Measurements from ENCODE around the gene RNF208.
"Not testable (repeated sequence)": the region's sequence is repeated elsewhere in the genome, so short reads cannot be mapped to it uniquely, and the experiment has no call there.

Gene RNF208

DNA sequence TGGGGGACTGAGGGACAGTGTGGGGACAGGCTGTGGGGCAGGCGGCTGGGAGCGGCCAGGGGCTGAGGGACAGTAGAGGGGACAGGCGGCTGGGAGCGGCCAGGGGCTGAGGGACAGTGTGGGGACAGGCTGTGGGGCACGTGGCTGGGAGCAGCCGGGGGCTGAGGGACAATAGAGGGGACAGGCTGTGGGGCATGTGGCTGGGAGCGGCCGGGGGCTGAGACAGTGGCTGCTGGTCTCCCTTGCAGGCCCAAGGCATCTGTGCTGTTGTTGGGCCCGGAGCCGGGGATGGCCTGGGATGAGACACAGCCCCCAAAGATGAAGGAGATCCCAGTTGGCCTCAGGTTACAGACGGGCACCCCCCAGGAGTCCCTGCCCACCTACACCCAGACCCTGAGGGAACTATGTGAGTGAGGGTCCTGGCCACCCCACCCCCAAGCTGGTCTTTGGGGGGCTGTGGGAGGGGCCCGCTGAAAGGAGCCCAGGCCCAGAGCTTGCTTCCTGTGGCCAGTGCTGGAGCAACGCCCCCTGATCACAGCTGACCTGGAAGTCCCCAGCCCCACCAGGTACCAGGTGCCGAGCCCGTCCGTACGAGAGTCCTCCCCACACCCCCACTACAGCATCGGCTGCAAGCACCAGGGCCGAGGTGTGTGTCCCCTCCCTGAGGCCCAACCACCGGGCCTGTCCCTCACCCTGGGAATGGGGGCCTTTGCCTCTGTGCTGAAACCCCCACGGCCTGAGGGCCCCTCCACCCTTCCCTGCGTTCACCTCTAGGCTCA lies 29.6 kb upstream of the RNF208 start:
- peaks cover 0 to 6% of the 10 kb centered on the region in 2 donors for H3K27me3 ChIP-seq (ENCODE audit: control insufficient read depth in 1 of 2, insufficient read depth in 2 of 2, low read length in 2 of 2)
- H3K4me3 ChIP-seq (ENCODE audit: low read depth in 1 of 2, low read length in 2 of 2) = no peak overlapping the region
- no peak overlapping the region for H3K27ac ChIP-seq (ENCODE audit: low read depth, low read length)
- no peaks in the 10 kb centered on the region for H3K9me3 ChIP-seq (ENCODE audit: low read length)
- H3K9ac ChIP-seq (ENCODE audit: low read length) = no peak overlapping the region
- peaks cover 17% of the 10 kb centered on the region for H3K4me1 ChIP-seq (ENCODE audit: insufficient read depth, low read length)
- H3K36me3 ChIP-seq (ENCODE audit: insufficient read depth, low read length) = no peaks in the 10 kb centered on the region

DNA sequence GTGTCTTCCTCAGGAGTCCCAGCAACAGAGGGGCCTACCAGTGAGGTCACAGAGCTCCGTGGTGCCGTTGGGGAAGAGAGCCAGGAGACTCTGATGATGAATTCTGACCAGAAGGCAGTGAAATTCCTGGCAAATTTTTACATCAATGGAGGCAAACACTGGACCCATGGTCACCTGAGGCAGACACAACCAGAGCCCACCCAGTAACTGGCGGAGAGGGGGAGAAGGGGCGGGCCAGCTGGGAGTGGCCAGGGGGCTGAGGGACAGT lies 29.1 kb upstream of the RNF208 start, which contains the start of gene STPG3:
TSS of gene STPG3 (plus strand) at position 93 of the 268 bp plus-strand sequence. CDS start at position 94, 1 bp downstream.
- Histone ChIP-seq H3K36me3 (ENCODE audit: insufficient read depth, low read length) (no peaks in the 10 kb centered on the region), H3K27me3 (ENCODE audit: control insufficient read depth in 1 of 2, insufficient read depth in 2 of 2, low read length in 2 of 2) (peaks cover 0 to 6% of the 10 kb centered on the region in 2 donors), H3K9me3 (ENCODE audit: low read length) (no peaks in the 10 kb centered on the region), H3K9ac (ENCODE audit: low read length) (no peak within 1 kb of the TSS), H3K4me1 (ENCODE audit: insufficient read depth, low read length) (peaks cover 12% of the 10 kb centered on the region), H3K4me3 (ENCODE audit: low read depth in 1 of 2, low read length in 2 of 2) (no peak within 1 kb of the TSS), H3K27ac (ENCODE audit: low read depth, low read length) (no peak within 1 kb of the TSS)

DNA sequence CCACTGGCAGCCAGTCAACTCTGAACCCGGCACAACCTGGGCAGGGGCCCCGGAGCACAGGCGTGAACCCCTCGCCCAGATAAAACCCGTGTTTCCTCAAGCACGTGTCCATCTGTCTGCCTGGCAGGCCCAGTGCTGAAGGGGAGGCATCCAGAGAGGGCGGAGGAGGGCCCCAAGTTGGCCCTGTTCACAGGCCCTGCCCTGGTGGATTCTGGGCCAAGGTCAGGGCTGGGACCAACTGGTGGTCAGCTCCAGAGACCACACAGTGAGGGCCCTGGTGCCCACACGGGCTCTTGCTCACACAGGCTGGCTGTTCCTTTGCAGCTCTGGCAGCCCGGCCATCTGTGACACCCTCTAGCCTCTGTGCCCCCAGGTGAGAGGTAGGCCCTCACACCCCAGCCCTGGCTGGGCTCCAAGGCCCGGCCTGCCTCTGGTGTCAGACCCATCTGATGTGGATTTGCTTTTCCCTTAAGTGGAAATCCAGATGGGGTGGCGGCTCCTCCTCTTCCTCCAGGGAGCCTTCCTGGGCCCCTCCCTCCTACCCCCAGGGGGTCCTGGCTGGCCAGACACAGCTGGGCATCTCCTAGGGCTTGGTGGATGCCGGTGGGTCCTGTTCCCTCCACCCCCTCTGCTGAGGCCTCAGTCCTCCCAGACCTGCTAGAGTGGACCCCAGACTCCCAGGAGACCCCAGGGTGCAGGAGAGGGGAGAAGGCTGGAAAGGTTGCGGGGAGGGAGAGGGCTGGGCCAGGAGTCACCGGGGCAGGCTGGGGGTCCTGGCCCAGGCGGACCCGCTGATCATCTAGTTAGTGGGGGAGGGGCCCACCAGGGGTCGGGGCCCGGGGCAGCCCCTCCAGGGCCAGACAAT lies 28.5 kb upstream of the RNF208 start:
- H3K4me3 ChIP-seq (ENCODE audit: low read depth in 1 of 2, low read length in 2 of 2) = no peak overlapping the region
- peaks cover 8% of the 10 kb centered on the region for H3K4me1 ChIP-seq (ENCODE audit: insufficient read depth, low read length)
- no peak overlapping the region for H3K27ac ChIP-seq (ENCODE audit: low read depth, low read length)
- H3K36me3 ChIP-seq (ENCODE audit: insufficient read depth, low read length) = no peaks in the 10 kb centered on the region
- peaks cover 0 to 6% of the 10 kb centered on the region in 2 donors for H3K27me3 ChIP-seq (ENCODE audit: control insufficient read depth in 1 of 2, insufficient read depth in 2 of 2, low read length in 2 of 2)
- H3K9me3 ChIP-seq (ENCODE audit: low read length) = no peaks in the 10 kb centered on the region
- H3K9ac ChIP-seq (ENCODE audit: low read length) = no peak overlapping the region

DNA sequence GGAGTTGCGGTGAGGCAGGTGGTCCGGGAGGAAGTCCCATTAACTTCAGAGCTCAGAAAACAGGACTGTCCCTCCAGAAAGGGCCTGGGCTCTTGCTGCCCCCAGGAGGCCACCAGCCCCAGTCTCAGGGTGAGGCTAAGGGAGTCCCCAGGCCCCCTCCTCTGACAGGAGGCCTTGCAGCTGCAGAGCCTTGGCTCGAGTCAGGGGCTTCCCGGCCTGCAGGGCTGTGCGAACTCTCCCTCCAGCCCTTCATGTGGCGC lies 25.8 kb upstream of the RNF208 start:
- Histone ChIP-seq H3K9me3 (ENCODE audit: low read length) (no peaks in the 10 kb centered on the region), H3K36me3 (ENCODE audit: insufficient read depth, low read length) (peaks cover 12% of the 10 kb centered on the region), H3K4me3 (ENCODE audit: low read depth in 1 of 2, low read length in 2 of 2) (no peak overlapping the region), H3K9ac (ENCODE audit: low read length) (no peak overlapping the region), H3K27ac (ENCODE audit: low read depth, low read length) (no peak overlapping the region), H3K4me1 (ENCODE audit: insufficient read depth, low read length) (peaks cover 10% of the 10 kb centered on the region), H3K27me3 (ENCODE audit: control insufficient read depth in 1 of 2, insufficient read depth in 2 of 2, low read length in 2 of 2) (peaks cover 0 to 6% of the 10 kb centered on the region in 2 donors)

DNA sequence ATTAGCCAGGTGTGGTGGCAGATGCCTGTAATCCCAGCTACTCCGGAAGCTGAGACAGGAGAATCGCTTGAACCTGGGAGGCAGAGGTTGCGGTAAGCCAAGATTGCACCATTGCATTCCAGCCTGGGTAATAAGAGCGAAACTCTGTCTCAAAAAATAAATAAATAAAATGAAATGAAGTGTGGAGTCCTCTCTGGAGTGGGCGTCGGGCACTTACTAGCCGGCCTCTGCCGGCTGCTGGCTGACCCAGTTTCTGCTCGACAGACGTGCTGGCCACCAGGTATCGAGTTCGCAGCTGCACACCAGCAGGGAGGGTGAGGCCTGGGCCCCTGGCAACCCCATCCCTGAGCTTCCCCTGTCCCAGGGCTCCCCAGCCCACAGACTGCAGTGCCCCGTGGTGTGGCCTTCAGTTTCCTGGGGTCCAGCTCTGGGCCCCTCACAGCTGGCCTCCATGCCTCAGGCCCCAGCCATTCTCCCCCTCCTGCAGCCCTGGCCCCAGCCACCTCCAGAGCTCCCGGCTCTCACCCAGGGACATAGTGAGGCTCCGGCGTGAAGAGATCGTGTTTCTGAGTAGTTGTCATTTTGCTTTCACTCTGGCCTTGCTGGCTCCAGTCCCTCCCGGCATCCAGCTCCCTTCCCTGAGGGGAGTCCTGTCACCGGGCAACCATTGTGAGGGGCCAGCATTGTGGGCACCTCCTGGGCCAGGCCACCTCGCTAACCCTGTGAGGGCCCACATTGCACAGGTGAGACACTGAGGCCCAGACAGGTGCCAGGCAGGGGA lies 25.3 kb upstream of the RNF208 start:
- Histone ChIP-seq H3K4me3 (ENCODE audit: low read depth in 1 of 2, low read length in 2 of 2) (no peak overlapping the region), H3K36me3 (ENCODE audit: insufficient read depth, low read length) (peaks cover 17% of the 10 kb centered on the region), H3K27ac (ENCODE audit: low read depth, low read length) (no peak overlapping the region), H3K27me3 (ENCODE audit: control insufficient read depth in 1 of 2, insufficient read depth in 2 of 2, low read length in 2 of 2) (peaks cover 0 to 6% of the 10 kb centered on the region in 2 donors), H3K9me3 (ENCODE audit: low read length) (no peaks in the 10 kb centered on the region), H3K9ac (ENCODE audit: low read length) (no peak overlapping the region), H3K4me1 (ENCODE audit: insufficient read depth, low read length) (peaks cover 15% of the 10 kb centered on the region)

DNA sequence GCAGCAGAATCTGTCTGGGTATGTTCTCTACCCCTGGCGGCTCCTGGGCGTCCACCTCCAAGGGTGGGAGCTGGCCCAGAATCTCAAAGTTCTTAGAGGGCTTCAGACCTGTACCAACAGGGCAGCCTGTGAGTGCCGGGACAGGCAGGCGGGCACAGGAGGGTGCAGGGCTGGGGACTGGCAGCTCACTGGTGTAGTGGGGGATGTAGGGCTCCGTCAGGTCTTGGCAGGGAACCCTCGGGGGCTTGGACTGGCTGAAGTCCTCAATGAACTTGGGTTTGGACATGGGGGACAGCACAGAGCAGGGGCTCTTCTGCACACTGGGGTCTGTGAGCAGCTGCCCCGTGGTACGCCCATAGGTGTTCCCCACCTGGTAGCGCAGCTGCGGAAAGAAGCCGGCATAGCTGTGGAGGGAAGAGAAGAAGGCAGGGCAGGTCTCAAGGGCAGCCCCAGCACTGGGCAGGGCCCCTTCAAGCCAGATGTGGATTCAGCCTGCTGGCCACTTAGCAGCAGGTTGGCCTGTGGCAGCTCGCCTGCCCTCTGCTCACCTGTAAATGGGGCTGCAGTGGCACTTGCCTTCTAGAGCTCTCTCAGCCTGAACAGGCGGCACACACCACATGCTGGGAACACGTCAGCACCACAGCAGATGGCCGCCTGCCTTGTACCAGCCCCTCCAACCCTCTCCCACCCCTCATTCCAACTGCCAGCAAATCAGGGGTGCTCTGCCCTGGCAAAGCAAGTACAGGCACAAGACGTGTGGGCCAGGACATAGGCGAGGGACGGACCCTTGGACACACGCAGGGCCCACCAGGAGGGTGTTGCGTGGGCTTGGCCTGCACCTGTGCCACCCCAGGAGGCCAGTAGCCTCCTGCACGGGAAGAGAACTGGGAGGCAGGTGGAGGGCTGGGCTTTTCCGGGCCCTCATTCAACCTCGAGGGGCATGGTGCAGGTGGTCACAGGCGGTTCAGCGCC lies 23.7 kb upstream of the RNF208 start:
- Histone ChIP-seq H3K27me3 (ENCODE audit: control insufficient read depth in 1 of 2, insufficient read depth in 2 of 2, low read length in 2 of 2) (peaks cover 0 to 1% of the 10 kb centered on the region in 2 donors), H3K9me3 (ENCODE audit: low read length) (no peaks in the 10 kb centered on the region), H3K9ac (ENCODE audit: low read length) (no peak overlapping the region), H3K36me3 (ENCODE audit: insufficient read depth, low read length) (peaks cover 20% of the 10 kb centered on the region), H3K4me1 (ENCODE audit: insufficient read depth, low read length) (peaks cover 19% of the 10 kb centered on the region), H3K4me3 (ENCODE audit: low read depth in 1 of 2, low read length in 2 of 2) (no peak overlapping the region), H3K27ac (ENCODE audit: low read depth, low read length) (no peak overlapping the region)

DNA sequence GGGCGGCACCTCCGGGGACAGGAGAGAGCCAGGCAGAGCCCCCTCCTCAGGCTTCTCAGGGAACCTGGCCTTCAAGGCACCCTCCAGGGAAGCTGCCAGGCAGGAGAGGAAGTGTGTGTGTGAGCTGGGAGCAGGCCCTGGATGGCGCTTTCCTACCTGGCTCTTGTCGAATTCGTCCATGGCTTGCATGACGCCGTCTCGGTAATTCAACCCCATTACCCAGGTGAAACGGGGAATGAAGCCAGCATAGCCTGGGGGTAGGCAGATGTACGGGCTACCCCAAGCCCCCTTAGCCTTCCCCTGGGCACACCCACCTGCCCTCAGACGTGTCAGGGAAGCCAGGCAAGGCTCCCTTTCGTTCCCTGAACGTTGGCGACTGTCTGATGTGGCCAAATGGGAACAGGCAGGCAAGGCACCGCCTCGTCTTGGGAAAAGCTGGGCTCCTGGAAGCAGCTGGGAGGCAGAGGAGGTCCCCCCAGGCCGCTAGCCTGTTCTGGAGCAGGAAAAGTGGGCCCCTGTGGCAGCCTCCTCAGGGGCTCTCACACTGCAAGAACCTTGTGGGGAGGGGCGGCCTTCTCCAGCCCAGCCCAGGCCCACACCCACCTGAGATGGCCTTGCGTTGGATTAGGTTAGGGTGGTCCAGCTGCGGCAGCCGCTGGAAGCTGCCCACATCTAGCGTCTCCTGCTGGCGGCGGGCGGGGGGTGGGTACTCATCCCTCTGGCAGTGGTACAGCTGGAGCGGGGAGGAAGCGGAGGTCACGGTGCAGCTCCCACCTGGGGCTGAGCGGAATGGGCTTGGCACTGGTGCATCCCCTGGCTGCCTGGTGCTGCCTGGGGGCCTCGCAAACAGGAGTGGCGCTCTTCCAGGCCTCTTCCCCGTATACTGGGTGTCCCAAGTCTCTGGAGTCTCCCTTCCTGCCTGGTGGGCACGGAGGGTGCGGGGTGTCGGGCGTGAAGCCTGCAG lies 22.7 kb upstream of the RNF208 start:
- Histone ChIP-seq H3K27ac (ENCODE audit: low read depth, low read length) (no peak overlapping the region), H3K9me3 (ENCODE audit: low read length) (no peaks in the 10 kb centered on the region), H3K27me3 (ENCODE audit: control insufficient read depth in 1 of 2, insufficient read depth in 2 of 2, low read length in 2 of 2) (no peaks in the 10 kb centered on the region), H3K4me1 (ENCODE audit: insufficient read depth, low read length) (peaks cover 19% of the 10 kb centered on the region), H3K9ac (ENCODE audit: low read length) (no peak overlapping the region), H3K4me3 (ENCODE audit: low read depth in 1 of 2, low read length in 2 of 2) (no peak overlapping the region), H3K36me3 (ENCODE audit: insufficient read depth, low read length) (peaks cover 20% of the 10 kb centered on the region)

DNA sequence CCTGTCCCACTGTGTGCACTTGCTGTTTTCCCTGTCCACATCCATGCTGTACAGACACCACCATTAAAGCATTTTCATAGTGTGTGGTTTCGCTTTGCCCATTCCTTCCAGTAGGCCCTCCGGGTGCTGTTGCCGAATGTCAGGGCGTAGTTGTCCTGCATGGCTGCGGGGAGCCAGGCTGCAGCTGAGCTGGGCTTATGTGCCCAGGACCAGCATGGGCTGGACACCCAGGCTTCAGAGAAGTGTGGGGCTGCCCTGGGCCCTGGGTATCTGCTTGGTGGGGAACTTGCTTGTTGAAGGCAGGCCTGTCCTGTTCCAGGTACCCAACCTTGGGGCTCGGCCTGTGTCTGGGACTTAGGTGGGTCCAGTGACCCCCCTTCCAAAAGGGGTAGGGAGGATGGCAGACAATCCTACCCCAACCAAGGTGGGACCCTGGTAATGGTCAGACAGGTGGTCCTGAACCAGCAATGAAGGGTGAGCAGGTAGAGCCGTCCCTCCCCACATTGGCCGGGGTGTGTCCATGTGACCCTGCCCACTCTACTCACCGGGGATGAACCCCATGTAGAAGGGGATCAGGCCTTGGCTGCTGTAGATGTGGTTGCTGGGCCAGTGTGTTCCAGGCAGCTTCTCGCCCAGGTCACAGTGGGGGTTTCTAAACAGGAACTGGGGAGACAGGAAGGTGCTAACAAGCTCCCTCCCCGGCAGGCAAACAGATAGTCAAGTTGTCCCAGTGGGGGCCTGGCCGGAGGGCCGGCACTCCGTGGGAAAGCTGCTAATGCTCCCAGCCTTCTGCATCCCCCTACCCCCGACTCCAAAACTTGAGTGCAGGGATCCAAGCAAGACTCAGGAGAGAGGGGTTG lies 21.8 kb upstream of the RNF208 start:
- Histone ChIP-seq H3K9ac (ENCODE audit: low read length) (no peak overlapping the region), H3K4me3 (ENCODE audit: low read depth in 1 of 2, low read length in 2 of 2) (no peak overlapping the region), H3K27me3 (ENCODE audit: control insufficient read depth in 1 of 2, insufficient read depth in 2 of 2, low read length in 2 of 2) (no peaks in the 10 kb centered on the region), H3K36me3 (ENCODE audit: insufficient read depth, low read length) (peaks cover 21% of the 10 kb centered on the region), H3K9me3 (ENCODE audit: low read length) (no peaks in the 10 kb centered on the region), H3K27ac (ENCODE audit: low read depth, low read length) (no peak overlapping the region), H3K4me1 (ENCODE audit: insufficient read depth, low read length) (peaks cover 24% of the 10 kb centered on the region)

DNA sequence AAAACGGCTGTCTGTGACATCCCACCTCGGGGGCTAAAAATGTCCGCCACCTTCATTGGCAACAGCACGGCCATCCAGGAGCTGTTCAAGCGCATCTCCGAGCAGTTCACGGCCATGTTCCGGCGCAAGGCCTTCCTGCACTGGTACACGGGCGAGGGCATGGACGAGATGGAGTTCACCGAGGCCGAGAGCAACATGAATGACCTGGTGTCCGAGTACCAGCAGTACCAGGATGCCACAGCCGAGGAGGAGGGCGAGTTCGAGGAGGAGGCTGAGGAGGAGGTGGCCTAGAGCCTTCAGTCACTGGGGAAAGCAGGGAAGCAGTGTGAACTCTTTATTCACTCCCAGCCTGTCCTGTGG lies 21.2 kb upstream of the RNF208 start:
- Histone ChIP-seq H3K4me1 (ENCODE audit: insufficient read depth, low read length) (peaks cover 29% of the 10 kb centered on the region), H3K36me3 (ENCODE audit: insufficient read depth, low read length) (peaks cover 24% of the 10 kb centered on the region)
- H3K9me3 ChIP-seq (ENCODE audit: low read length); H3K27me3 ChIP-seq (ENCODE audit: control insufficient read depth in 1 of 2, insufficient read depth in 2 of 2, low read length in 2 of 2); H3K27ac ChIP-seq (ENCODE audit: low read depth, low read length); H3K4me3 ChIP-seq (ENCODE audit: low read depth in 1 of 2, low read length in 2 of 2); H3K9ac ChIP-seq (ENCODE audit: low read length): not testable (repeated sequence)

Data from muscle layer of colon (tissue), 2 donors.